HL-60 (cell line): ENCODE results near the gene VPS51.

ENCODE experiments used
- TF ChIP-seq, protein P1 (sequence below): IDR thresholded peaks from one replicate; pipeline ENCODE4 v1.5.1; 2011; ENCODE audit warnings: low read length, control low read depth, inconsistent platforms; ENCODE audit not compliant: insufficient read depth
- TF ChIP-seq, protein P2 (sequence below): IDR thresholded peaks from 2 replicates; pipeline ENCODE4 v1.6.1; 2012; ENCODE audit warnings: low read depth; ENCODE audit not compliant: insufficient replicate concordance

DNA sequence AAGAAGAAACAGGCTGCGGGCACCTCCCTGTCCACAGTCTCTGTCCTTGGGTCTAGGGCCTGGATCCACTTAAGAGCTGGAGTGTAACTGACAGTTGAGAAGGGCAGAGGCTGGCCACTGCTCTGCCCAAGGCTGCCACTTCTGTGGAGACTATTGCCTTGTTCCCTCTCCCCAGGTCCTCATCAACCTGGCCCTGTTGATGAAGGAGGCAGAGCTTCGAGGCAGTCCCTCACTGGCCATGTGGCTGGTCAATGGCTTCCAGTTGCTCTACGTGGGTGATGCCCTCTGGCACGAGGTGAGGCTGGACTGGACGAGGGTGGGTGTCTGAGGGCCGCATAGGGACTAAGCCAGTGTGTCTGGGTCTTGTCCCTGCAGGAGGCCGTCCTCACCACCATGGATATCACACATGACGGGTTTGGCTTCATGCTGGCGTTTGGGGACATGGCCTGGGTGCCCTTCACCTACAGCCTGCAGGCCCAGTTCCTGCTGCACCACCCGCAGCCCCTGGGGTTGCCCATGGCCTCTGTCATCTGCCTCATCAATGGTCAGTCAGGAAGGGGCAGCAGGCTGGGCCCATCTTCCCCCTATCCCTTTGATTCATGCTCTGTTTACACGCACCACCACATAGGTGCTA is 18.6 kb downstream of the VPS51 start:
- TF ChIP-seq, protein P1, sequence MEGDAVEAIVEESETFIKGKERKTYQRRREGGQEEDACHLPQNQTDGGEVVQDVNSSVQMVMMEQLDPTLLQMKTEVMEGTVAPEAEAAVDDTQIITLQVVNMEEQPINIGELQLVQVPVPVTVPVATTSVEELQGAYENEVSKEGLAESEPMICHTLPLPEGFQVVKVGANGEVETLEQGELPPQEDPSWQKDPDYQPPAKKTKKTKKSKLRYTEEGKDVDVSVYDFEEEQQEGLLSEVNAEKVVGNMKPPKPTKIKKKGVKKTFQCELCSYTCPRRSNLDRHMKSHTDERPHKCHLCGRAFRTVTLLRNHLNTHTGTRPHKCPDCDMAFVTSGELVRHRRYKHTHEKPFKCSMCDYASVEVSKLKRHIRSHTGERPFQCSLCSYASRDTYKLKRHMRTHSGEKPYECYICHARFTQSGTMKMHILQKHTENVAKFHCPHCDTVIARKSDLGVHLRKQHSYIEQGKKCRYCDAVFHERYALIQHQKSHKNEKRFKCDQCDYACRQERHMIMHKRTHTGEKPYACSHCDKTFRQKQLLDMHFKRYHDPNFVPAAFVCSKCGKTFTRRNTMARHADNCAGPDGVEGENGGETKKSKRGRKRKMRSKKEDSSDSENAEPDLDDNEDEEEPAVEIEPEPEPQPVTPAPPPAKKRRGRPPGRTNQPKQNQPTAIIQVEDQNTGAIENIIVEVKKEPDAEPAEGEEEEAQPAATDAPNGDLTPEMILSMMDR, result no peak
- TF ChIP-seq, protein P2, sequence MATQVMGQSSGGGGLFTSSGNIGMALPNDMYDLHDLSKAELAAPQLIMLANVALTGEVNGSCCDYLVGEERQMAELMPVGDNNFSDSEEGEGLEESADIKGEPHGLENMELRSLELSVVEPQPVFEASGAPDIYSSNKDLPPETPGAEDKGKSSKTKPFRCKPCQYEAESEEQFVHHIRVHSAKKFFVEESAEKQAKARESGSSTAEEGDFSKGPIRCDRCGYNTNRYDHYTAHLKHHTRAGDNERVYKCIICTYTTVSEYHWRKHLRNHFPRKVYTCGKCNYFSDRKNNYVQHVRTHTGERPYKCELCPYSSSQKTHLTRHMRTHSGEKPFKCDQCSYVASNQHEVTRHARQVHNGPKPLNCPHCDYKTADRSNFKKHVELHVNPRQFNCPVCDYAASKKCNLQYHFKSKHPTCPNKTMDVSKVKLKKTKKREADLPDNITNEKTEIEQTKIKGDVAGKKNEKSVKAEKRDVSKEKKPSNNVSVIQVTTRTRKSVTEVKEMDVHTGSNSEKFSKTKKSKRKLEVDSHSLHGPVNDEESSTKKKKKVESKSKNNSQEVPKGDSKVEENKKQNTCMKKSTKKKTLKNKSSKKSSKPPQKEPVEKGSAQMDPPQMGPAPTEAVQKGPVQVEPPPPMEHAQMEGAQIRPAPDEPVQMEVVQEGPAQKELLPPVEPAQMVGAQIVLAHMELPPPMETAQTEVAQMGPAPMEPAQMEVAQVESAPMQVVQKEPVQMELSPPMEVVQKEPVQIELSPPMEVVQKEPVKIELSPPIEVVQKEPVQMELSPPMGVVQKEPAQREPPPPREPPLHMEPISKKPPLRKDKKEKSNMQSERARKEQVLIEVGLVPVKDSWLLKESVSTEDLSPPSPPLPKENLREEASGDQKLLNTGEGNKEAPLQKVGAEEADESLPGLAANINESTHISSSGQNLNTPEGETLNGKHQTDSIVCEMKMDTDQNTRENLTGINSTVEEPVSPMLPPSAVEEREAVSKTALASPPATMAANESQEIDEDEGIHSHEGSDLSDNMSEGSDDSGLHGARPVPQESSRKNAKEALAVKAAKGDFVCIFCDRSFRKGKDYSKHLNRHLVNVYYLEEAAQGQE, result no peak
